ENCODE results near the gene PEX6. TPM values are rescaled to one million over a fixed set of nuclear protein-coding genes. Genes with fewer than 3 reads are reported as not detected.
A peak's percentile ranks its signal among the peaks of the same experiment; 100 is the strongest.

PEX6 gene
- total RNA-seq, 2 experiments from 2014 or later: 23.8 to 24.7 TPM

DNA sequence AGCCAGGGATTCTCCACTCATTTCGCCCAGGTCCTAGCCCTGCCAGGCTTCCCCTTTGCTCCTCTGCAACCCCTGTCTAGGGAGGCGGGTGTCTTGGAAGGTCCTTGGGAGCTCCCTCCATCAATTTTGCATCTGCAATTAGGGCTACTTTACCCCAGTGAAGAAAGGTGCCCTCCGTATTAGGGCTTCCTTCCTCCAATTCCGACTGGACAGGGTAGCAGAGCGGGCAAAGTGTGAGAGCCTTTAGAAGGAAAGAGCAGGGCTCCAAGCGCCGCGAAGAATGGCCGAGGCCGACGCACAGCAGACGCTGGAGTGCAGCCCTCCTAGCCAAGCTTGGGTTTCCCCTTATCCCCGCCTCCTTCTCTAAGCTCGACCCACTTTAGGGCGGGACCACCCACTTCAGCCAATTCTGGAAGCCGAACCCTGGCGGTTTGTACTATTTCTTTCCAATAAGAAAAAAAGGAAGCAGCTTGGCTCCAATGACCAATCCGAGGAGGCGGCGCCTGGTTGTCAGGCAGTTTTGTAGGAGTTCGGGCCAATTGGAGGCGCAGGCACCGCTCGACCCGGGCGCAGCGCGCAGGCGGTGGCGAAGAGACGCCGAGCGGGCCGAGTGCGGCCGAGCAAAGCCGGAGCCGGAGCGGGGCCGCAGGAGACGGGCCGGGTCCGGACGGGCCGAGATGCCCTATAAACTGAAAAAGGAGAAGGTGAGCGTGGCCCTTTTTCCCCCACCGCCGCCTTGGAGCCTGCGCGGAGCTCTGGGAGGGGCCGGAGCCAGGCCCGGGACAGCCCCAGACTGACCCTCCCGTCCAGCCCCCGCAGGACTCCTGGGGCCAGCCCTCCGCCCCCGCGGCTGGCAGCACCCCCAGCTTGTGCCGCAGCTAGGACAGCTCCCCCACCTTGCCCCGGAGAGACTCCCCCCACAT lies 5.3 kb upstream of the PEX6 start, which contains the start of gene PPP2R5D:
Gene PPP2R5D (plus strand): TSS at position 570 of the 923 bp plus-strand sequence. CDS start 108 bp downstream, at position 678.
- peak; percentile 99 for DNase-seq (ENCODE audit: low spot score)
- H3K4me3 ChIP-seq (ENCODE audit: low read depth, low read length, poor library complexity, severe bottlenecking): peak within 1 kb of the TSS; percentile 88
- H3K4me2 ChIP-seq (ENCODE audit: low read length): peak within 1 kb of the TSS; percentile 98
- no peaks in the 10 kb centered on the region for H3K9me2 ChIP-seq (ENCODE audit: insufficient read depth, low read length)
- H3K27ac ChIP-seq (ENCODE audit: low read depth, low read length, poor library complexity, severe bottlenecking): peak within 1 kb of the TSS; percentile 35
- H3K4me1 ChIP-seq (ENCODE audit: insufficient read depth, low read length, poor library complexity, severe bottlenecking): peaks cover 24% of the 10 kb centered on the region
- no TSS peak for BruUV-seq (replicated peaks)
- CTCF ChIA-PET (ENCODE audit: unreplicated experiment): interaction anchor here (1.0 kb wide), 2 partner anchors 19 to 159 kb away, joined by 3 to 4 read pairs; no protein-coding TSS in a partner anchor
- TF ChIP-seq CTCF (conservative IDR thresholded peaks at IDR 0.05; ENCODE audit: low read length) (no peak), EZH2phosphoT487 (IDR thresholded peaks at IDR 0.05; ENCODE audit: borderline replicate concordance, low read depth, low read length) (no peak)
- POLR2A ChIA-PET: interaction anchor here (0.5 to 2.1 kb wide), 21 partner anchors 12 to 533 kb away, joined by 3 to 17 read pairs (median 4); partner anchors contain the start of genes CNPY3, CUL7, KLHDC3 and MEA1
- H3K9me3 ChIP-seq (ENCODE audit: low read length): no peaks in the 10 kb centered on the region
- H4K20me1 ChIP-seq (ENCODE audit: insufficient read depth, low read length): no peaks in the 10 kb centered on the region
- peak within 1 kb of the TSS; percentile 94 for H2AFZ ChIP-seq (ENCODE audit: low read length)
- H3K79me2 ChIP-seq (ENCODE audit: insufficient read depth, low read depth, low read length): peaks cover 7% of the 10 kb centered on the region; the same call in 1 of the 2 replicates
- intact Hi-C loops (cut with micrococcal nuclease; ENCODE audit: unreplicated experiment): loop anchor here (1.0 kb wide), 1 partner anchor 55 kb away; the partner anchor contains the start of gene CNPY3
- H3K36me3 ChIP-seq (ENCODE audit: insufficient read depth, low read length): peaks cover under 1% of the 10 kb centered on the region; the same call in 1 of the 2 replicates

GRCh38 chr6:42981836-42982235 lies 2.9 kb upstream of the PEX6 start:
- no peak for DNase-seq (ENCODE audit: low spot score)
- peaks cover 6% of the 10 kb centered on the region for H3K36me3 ChIP-seq (ENCODE audit: insufficient read depth, low read length)
- H3K4me2 ChIP-seq (ENCODE audit: low read length): no peak overlapping the region
- H3K9me3 ChIP-seq (ENCODE audit: low read length): no peaks in the 10 kb centered on the region
- ChIA-PET POLR2A (no interaction called here), CTCF (ENCODE audit: unreplicated experiment) (no interaction called here)
- H2AFZ ChIP-seq (ENCODE audit: low read length): no peak overlapping the region
- no peak for TF ChIP-seq CTCF (conservative IDR thresholded peaks at IDR 0.05; ENCODE audit: low read length)
- no peak for TF ChIP-seq EZH2phosphoT487 (IDR thresholded peaks at IDR 0.05; ENCODE audit: borderline replicate concordance, low read depth, low read length)
- peaks cover 38% of the 10 kb centered on the region for H3K4me1 ChIP-seq (ENCODE audit: insufficient read depth, low read length, poor library complexity, severe bottlenecking)
- peaks cover 25% of the 10 kb centered on the region; the same call in 1 of the 2 replicates for H3K79me2 ChIP-seq (ENCODE audit: insufficient read depth, low read depth, low read length)
- intact Hi-C loops (cut with micrococcal nuclease; ENCODE audit: unreplicated experiment): no loop called here
- no peak overlapping the region for H3K4me3 ChIP-seq (ENCODE audit: low read depth, low read length, poor library complexity, severe bottlenecking)
- H3K9me2 ChIP-seq (ENCODE audit: insufficient read depth, low read length): no peaks in the 10 kb centered on the region
- BruUV-seq (replicated peaks): no TSS peak
- H4K20me1 ChIP-seq (ENCODE audit: insufficient read depth, low read length): no peaks in the 10 kb centered on the region
- H3K27ac ChIP-seq (ENCODE audit: low read depth, low read length, poor library complexity, severe bottlenecking): no peak overlapping the region
